NCI-H524 treated with DMSO at 0.1 percent for 48 hours (cell line): Measurements from ENCODE around the gene RHEBL1.

Experiments
- DNase-seq: peaks from one replicate; lab custom pipeline; 2025; lab: John Stamatoyannopoulos, UW

The RHEBL1 gene, protein sequence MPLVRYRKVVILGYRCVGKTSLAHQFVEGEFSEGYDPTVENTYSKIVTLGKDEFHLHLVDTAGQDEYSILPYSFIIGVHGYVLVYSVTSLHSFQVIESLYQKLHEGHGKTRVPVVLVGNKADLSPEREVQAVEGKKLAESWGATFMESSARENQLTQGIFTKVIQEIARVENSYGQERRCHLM

DNA sequence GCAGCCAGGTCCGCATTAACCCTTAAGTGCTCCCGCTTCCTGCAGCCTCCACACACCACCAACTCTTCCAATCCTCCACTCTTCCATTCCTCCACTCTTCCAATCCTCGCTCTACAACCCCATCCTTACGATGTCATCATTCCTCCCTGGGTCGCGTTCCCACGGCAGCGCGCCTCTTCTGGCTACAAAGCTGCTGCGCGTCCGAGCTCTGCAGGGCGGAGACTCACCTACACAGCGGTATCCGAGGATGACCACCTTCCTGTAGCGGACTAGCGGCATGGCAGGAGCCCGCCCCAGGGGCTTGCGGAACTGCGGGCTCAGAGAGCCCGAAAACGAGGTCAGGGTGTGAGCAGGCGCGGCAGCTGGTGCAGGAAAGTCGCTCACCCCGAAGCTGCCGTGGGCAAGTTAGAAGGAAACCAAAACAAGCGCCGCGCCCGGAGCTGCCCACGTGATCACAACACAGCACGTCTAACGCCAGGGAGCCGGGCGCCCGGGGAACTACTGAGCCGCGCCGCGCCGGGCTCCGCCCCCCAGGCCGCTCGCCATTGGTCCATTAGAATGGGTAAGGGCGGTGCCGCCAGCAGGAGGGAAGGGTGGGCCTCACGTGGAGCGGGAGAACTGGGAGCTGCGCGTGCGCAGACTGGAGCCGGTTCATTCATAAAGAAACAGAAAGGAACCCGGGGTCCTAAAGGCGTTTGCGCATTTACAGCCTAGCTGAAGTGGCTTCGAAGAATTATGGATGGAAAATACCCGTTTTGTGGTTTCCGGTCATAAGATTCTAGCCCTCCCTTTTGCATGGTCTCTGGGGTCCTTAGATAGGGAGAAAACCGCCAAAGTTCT, at the start of gene RHEBL1:
Gene RHEBL1 (minus strand): TSS at position 473 of the 840 bp plus-strand sequence. CDS start 194 bp downstream, at position 279.
- peak; percentile 87 for DNase-seq

- DNase-seq, result no peak
Measured at GRCh38 chr12:49111206-49111605, 41.4 kb upstream of the RHEBL1 start.

DNA sequence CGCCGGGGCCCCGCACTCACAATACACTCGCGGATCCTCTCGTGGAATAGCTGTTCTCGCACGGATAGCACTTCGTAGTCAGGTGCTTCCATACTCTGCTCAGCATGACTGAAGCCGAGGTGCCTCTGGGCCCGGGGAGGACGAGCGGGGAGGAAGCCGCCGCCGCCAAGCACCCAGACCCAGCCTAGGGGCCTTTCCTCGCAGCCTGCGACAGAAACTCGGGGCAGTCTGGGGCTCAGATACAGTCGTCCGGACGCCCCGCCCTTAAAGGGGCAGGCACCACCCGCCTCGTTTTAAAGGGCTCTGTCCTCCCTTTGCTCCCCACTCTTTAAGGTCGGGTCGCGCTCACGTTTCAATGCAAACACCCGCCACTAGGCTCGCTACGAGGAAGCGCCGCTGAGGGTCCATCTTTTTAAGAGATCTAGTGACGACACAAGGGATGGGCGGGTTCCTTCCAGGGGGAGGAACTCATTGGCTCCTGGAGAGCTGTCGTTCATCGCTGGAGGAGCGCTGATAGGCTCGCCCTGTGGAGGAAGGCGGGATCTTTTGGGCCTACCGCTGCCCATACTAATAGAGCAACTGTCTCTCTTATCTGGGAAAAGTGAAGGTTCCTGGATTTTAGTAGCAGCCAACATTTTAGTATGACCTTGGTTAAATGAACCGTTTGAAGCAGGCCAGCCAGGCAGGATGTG, 40.8 kb upstream of the RHEBL1 start, which contains the start of gene LMBR1L:
Gene LMBR1L (minus strand): TSS at position 384 of the 692 bp plus-strand sequence. CDS start 292 bp downstream, at position 92.
- DNase-seq, result peak; percentile 84

DNA sequence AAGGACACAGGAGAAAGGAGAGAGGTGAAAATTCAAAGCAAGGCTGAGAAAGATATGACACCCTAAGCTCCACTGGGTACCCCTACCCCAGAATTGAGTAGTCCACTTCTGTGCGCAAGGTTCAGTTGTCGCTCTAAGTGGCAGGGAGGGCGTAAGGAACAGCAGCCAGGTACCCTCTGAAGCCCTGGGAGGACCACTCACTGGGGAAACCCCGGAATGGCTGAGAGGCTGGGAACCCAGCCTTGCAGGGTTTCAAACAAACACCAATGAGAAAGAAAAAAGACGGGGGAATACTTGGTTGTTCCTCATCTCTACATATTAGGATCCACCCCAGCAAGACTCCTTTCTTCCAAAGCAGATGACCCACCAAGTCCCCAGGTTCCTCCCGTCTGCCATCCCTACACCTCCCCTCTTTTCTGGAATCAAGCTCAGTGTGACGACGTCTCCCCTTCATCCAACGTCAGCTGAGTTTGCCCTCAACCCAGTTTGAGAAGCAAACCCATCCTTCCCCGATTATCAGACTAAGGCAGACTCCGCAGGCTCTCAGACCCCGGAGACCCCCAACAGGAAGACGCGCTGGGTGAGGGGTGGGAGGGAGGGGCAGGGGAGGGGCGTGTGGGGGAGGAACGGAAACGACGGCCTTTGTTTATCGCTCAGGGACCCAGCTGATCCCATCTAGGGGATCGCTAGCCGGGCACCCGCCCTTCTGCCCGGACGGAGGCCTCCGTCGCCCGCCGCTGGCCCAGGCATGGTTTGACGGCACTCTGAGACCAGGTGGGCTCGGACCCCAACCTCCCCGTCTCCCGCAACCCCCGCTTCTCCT, 40.1 kb upstream of the RHEBL1 start:
- no peak for DNase-seq

- DNase-seq, result no peak
Measured at GRCh38 chr12:49108958-49109404, 39.2 kb upstream of the RHEBL1 start.

DNA sequence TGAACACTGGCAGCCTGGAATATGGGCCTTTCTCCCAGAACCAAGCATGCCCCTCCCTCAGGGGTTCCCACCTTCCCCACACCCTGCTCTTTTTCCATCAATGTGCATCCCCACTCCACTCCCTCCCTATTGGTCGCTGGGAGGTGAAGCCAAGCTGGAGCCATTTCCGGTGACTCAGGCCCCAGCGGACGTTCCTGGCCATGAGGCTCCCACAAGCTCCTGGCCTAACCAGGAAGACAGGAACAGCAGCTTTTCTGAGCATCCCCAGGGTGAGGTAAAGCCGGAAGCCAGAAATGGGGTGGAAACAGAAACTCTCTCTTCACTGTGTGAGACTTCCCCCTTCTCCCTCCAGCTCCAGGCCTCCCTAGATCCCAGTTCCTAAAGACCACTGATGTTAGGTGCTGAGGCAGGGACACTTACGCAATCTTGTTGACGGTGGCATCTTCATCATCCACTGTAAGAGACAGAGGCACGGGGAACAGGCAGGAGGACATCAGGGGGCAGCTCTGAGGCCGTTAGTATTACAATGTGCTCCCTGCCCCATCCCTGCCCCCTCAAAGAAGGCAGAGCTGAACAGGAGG, 35.8 kb upstream of the RHEBL1 start:
- no peak for DNase-seq

DNA sequence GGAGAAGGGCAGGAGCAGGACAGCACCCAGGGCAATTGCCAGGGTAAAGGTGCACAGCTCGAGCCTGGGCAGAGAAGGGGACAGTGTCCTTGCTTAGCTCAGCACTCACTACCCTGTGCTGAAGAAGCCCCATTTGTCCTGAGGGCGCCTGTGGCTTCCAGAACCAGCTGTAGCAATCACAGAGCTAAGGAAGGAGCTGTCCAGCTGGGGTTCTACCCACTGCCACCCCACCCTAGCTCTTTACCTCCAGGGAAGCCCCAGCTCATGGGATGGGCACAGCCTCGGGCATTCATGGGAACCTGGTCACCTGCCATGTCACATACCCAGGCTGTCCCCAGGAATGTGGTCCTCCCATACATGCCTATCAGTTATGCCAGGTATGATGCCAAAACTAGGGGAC, 35.0 kb upstream of the RHEBL1 start:
- DNase-seq, result no peak

DNA sequence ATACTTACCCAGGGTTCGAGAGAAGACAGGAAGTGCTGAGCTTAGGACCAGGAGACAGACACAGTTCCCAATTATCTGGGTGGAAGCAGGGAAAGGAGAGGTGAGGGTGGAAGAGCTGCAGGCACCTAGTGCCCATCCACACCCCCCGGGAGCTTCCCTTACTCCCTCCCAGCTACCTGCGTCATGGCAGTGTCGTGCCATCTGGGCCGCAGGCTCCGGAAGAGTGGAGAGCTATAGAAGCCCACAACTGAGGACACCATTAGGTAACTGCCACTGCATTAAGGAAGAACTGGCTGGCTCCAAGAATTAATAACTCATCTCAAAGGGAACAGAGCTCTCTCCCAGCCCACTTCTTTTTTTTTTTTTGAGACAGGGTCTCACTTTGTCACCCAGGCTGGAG, 30.6 kb upstream of the RHEBL1 start:
- DNase-seq, result no peak

- DNase-seq, result no peak
Measured at GRCh38 chr12:49098703-49099102, 28.9 kb upstream of the RHEBL1 start.

GRCh38 chr12:49098035-49098451, 28.3 kb upstream of the RHEBL1 start:
- DNase-seq, result no peak

GRCh38 chr12:49097381-49097780, 27.6 kb upstream of the RHEBL1 start:
- DNase-seq, result no peak

GRCh38 chr12:49094975-49095365, 25.2 kb upstream of the RHEBL1 start:
- no peak for DNase-seq

GRCh38 chr12:49094160-49094974, 24.6 kb upstream of the RHEBL1 start, which contains the start of gene DHH:
TSS of gene DHH (minus strand) at chr12:49094801. CDS start at chr12:49094512, 289 bp downstream.
- DNase-seq, result peak; percentile 12

- DNase-seq, result no peak
Measured at GRCh38 chr12:49093792-49094159, 24.0 kb upstream of the RHEBL1 start.

- no peak for DNase-seq
Measured at GRCh38 chr12:49092816-49093406, 23.1 kb upstream of the RHEBL1 start.

- peak; percentile 26 for DNase-seq
Measured at GRCh38 chr12:49092086-49092815, 22.5 kb upstream of the RHEBL1 start.

DNA sequence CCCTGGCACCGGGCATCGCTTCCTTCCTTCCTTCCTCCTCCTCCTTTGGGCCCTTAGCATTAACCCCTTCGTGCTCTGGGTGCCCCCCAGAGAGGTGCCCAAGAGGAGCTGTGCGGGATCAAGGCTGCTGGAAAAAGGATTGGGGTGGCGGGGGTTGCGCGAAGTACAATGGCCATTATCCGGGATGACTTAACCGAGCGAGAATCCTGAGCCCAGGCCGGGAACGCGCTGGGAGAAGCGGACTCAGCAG, 22.0 kb upstream of the RHEBL1 start:
- no peak for DNase-seq

DNA sequence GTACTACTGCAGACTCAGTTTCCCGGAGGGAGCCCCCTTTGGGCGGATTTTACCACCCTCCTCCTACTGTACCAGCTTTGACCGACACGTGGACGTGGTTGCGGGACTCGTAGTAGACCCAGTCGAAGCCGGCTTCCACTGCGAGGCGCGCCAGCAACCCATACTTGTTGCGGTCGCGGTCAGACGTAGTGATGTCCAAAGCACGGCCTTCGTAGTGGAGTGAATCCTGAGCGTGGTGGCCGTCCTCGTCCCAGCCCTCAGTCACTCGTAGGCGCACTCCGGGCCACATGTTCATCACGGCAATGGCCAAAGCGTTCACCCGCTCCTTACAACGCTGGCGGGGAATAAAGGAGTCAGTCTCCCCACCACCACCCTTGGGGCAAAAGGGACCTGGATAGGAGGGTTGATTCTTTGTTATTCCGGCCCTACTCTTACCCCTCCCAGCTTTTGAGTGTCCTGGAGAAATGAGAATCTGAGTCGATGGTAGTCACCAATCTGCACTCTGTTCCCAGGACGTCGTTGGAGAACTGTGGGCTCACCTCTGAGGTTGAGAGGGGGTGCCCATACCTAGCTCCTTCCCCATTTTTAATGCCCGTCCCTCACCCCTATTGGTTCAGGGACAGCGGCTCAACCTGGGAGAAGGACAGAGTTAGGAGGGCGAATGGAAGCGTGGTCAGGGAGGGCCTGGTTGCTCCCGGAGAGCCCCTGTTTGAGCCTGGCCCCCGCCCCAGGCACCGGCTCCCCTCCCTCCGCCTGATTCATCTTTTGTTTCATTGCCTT, 21.5 kb upstream of the RHEBL1 start:
- no peak for DNase-seq
